Endodermal cell (in vitro differentiated cells): Measurements from ENCODE around the gene CNKSR1. TPM values are rescaled to one million over a fixed set of nuclear protein-coding genes. Genes with fewer than 3 reads are reported as not detected.

Experiments
- DNase-seq: peaks from one replicate; pipeline ENCODE4 v3.0.0-alpha.2; 2017
- H3K27ac ChIP-seq: 2 replicates; pipeline ENCODE4 v1.5.1; 2013; ENCODE audit warnings: mild to moderate bottlenecking, low read depth, low read length, moderate library complexity
- H3K27me3 ChIP-seq: 2 replicates; pipeline ENCODE4 v1.6.1; 2013; ENCODE audit warnings: mild to moderate bottlenecking, low read length, moderate library complexity; ENCODE audit not compliant: insufficient read depth, control insufficient read depth, poor library complexity, severe bottlenecking
- H3K36me3 ChIP-seq: 2 replicates; pipeline ENCODE4 v1.7.0; 2013; ENCODE audit warnings: mild to moderate bottlenecking, low read length, moderate library complexity; ENCODE audit not compliant: control insufficient read depth, insufficient read depth
- H3K4me1 ChIP-seq: one replicate; pipeline ENCODE4 v1.7.0; 2013; ENCODE audit warnings: low read length; ENCODE audit not compliant: control insufficient read depth, insufficient read depth
- H3K4me3 ChIP-seq: 2 replicates; pipeline ENCODE4 v1.5.1; 2013; ENCODE audit warnings: mild to moderate bottlenecking, low read length, moderate library complexity
- H3K9ac ChIP-seq: 2 replicates; pipeline ENCODE4 v1.6.1; 2013; ENCODE audit warnings: mild to moderate bottlenecking, low read length, moderate library complexity; ENCODE audit not compliant: poor library complexity, severe bottlenecking; ENCODE audit errors: extremely low read depth
- H3K9me3 ChIP-seq: 2 replicates; pipeline ENCODE4 v1.6.1; 2013; ENCODE audit warnings: mild to moderate bottlenecking, low read length, moderate library complexity; ENCODE audit not compliant: control insufficient read depth
- H3K27ac Mint-ChIP-seq: 2 replicates; pipeline ENCODE4 v1.8.0; 2020; ENCODE audit warnings: mixed read lengths
- H3K27me3 Mint-ChIP-seq: 2 replicates; pipeline ENCODE4 v1.8.0; 2021; ENCODE audit warnings: mild to moderate bottlenecking, mixed read lengths; ENCODE audit not compliant: insufficient read depth
- H3K36me3 Mint-ChIP-seq: 2 replicates; pipeline ENCODE4 v1.8.0; 2020; ENCODE audit warnings: low read depth, mixed read lengths
- H3K4me1 Mint-ChIP-seq: 2 replicates; pipeline ENCODE4 v1.8.0; 2020; ENCODE audit warnings: mixed read lengths
- H3K4me3 Mint-ChIP-seq: 2 replicates; pipeline ENCODE4 v1.8.0; 2020; ENCODE audit warnings: mild to moderate bottlenecking, moderate library complexity, mixed read lengths
- H3K9me3 Mint-ChIP-seq: 2 replicates; pipeline ENCODE4 v1.8.0; 2020; ENCODE audit warnings: mild to moderate bottlenecking, mixed read lengths
- WGBS, 2 experiments: methylation state at CpG; one replicate each; pipeline versions ENCODE4 v1.1.5 to v1.1.7; 2013; ENCODE audit warnings: missing lambda C conversion rate in 2 of 2, mixed read lengths in 1 of 2; ENCODE audit not compliant: insufficient coverage in 1 of 2, insufficient read length in 1 of 2; 5-methylcytosine and 5-hydroxymethylcytosine counted together
- total RNA-seq, 2 donors: library from RNA; stranded (reverse); fragmentation: NEBNext Ultra II Directional in 1 of 2; extraction: Animal tissue kit (Norgen Biotek cat#: 25700) in 1 of 2; gene quantifications; 2 replicates in 1 of 2; 3 replicates in 1 of 2; pipeline ENCODE4 v1.2.1, GENCODE V29; 2021
- TF ChIP-seq, protein P1 (sequence below): fragments of 200-600 bp; sonication (generic); conservative IDR thresholded peaks from 2 replicates; pipeline ENCODE4 v1.5.0; 2021; ENCODE audit warnings: antibody characterized with exemption, mild to moderate bottlenecking

Gene CNKSR1
- total RNA-seq, 2 donors from 2014 or later, result 35.8 to 44.1 TPM

DNA sequence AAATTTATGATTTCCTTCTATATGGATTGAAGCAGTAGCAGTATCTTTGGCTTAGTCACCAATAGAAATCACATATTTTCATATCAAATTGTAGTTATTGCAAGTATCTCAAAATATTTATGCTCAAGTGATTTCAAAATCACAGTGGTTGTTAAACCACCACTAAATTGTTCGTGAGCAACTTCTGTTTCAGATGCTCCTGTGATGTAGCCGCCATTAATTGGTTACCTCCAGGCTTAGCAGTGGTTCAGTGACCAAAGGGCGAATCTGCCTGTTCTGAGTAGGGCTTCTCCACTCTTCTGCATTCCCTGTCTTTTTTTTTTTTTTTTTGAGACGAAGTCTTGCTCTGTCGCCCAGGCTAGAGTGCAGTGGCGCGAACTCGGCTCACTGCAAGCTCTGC, 1.9 kb upstream of the CNKSR1 start:
- H3K4me3 ChIP-seq, result no peak overlapping the region
- TF ChIP-seq, protein P1, sequence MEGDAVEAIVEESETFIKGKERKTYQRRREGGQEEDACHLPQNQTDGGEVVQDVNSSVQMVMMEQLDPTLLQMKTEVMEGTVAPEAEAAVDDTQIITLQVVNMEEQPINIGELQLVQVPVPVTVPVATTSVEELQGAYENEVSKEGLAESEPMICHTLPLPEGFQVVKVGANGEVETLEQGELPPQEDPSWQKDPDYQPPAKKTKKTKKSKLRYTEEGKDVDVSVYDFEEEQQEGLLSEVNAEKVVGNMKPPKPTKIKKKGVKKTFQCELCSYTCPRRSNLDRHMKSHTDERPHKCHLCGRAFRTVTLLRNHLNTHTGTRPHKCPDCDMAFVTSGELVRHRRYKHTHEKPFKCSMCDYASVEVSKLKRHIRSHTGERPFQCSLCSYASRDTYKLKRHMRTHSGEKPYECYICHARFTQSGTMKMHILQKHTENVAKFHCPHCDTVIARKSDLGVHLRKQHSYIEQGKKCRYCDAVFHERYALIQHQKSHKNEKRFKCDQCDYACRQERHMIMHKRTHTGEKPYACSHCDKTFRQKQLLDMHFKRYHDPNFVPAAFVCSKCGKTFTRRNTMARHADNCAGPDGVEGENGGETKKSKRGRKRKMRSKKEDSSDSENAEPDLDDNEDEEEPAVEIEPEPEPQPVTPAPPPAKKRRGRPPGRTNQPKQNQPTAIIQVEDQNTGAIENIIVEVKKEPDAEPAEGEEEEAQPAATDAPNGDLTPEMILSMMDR, result no peak
- H3K9me3 ChIP-seq, result no peaks in the 10 kb centered on the region
- H3K4me1 ChIP-seq, result peaks cover 12% of the 10 kb centered on the region
- no peaks in the 10 kb centered on the region for H3K36me3 ChIP-seq
- peaks cover 5% of the 10 kb centered on the region for H3K4me1 Mint-ChIP-seq
- H3K27me3 Mint-ChIP-seq, result no peaks in the 10 kb centered on the region
- H3K9me3 Mint-ChIP-seq, result no peaks in the 10 kb centered on the region
- no peaks in the 10 kb centered on the region for H3K27me3 ChIP-seq
- no peak overlapping the region for H3K27ac Mint-ChIP-seq
- H3K4me3 Mint-ChIP-seq, result no peak overlapping the region
- no peak for DNase-seq
- no peak overlapping the region for H3K27ac ChIP-seq
- H3K36me3 Mint-ChIP-seq, result peaks cover 10% of the 10 kb centered on the region
- no peak overlapping the region for H3K9ac ChIP-seq
- WGBS, 2 experiments, result 89 to 90% methylated on average over 3 to 8 of the region's 8 CpGs

DNA sequence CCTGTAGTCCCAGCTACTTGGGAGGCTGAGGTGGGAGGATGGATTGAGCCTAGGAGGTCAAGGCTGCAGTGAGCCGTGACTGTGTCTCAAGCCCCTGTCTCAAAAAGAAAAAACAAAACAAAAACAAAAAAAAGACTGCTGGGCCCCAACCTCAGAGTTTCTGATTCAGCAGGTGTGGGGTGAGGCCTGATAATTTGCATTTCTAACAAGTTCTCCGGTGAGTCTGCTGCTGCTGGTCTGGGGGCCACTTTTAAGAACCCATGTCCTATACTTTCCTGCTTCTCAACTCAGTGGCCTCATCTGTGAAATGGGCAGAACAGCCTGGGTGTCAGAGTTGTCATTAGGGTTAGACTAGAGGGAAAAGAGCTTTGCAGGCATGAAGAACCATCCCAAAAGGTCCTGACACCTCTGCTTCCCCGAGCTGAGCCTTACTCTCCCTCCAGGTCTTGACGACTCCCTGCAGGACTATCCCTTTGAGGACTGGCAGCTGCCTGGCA, 2.8 kb downstream of the CNKSR1 start:
- TF ChIP-seq, protein P1, result no peak
- DNase-seq, result no peak
- no peaks in the 10 kb centered on the region for H3K9me3 ChIP-seq
- Mint-ChIP-seq H3K4me3 (no peak overlapping the region), H3K9me3 (no peaks in the 10 kb centered on the region), H3K4me1 (peaks cover 3% of the 10 kb centered on the region), H3K27ac (no peak overlapping the region), H3K36me3 (peaks cover 28% of the 10 kb centered on the region), H3K27me3 (no peaks in the 10 kb centered on the region)
- peaks cover 4% of the 10 kb centered on the region for H3K36me3 ChIP-seq
- H3K27me3 ChIP-seq, result no peaks in the 10 kb centered on the region
- H3K4me3 ChIP-seq, result no peak overlapping the region
- H3K27ac ChIP-seq, result no peak overlapping the region
- 90 to 96% methylated on average over 3 of the region's 4 CpGs for WGBS, 2 experiments
- H3K9ac ChIP-seq, result no peak overlapping the region
- H3K4me1 ChIP-seq, result no peaks in the 10 kb centered on the region

DNA sequence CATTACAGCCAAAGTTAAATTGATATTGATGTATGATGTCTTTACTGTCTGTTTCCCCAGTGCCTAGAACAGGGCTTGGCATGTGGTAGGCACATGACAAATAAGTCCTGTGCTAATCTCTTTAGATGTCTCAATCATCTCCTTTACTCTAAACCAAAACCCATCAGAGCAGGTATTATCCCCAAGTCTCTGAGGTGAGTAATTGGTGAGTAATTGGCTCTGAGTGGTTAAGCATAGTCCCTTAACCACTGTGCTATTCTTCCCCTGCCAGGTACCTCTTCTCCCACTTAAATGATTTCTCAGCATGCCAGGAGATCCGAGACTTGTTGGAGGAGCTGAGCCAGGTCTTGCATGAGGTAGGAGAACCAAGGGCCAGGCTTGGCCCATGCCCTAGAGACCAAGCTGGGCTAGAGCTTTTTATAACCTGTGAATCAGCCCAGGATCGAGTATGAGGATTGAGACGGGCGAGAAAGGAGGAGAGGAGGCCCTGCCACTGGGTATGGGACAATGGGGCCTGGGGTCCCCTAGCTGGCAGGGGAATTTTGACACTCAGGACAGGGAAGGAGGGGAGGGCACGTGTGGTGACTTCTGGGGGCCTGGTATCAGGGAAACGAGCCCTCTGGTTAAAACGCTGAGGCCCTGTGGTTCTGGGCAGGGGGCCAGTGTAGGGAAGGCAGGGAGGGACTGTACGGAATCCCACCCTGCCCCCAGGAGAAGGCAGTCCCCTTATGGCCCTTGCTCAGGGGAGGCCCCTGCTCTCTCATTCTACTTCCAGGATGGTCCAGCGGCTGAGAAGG, 4.5 kb downstream of the CNKSR1 start:
- Histone ChIP-seq H3K36me3 (peaks cover 4% of the 10 kb centered on the region), H3K4me3 (no peak overlapping the region), H3K9me3 (no peaks in the 10 kb centered on the region), H3K9ac (no peak overlapping the region), H3K4me1 (no peaks in the 10 kb centered on the region), H3K27me3 (no peaks in the 10 kb centered on the region), H3K27ac (no peak overlapping the region)
- WGBS, 2 experiments, result 93% methylated on average over 8 to 9 of the region's 9 CpGs
- peaks cover 38% of the 10 kb centered on the region for H3K36me3 Mint-ChIP-seq
- H3K4me1 Mint-ChIP-seq, result peaks cover 3% of the 10 kb centered on the region
- no peaks in the 10 kb centered on the region for H3K9me3 Mint-ChIP-seq
- no peak overlapping the region for H3K27ac Mint-ChIP-seq
- H3K4me3 Mint-ChIP-seq, result no peak overlapping the region
- H3K27me3 Mint-ChIP-seq, result no peaks in the 10 kb centered on the region
- TF ChIP-seq, protein P1, result no peak
- no peak for DNase-seq
